GM19463 (cell line): ENCODE measurements around the gene DNAAF8.
"Not testable (repeated sequence)": the region's sequence is repeated elsewhere in the genome, so short reads cannot be mapped to it uniquely, and the experiment has no call there.

Experiments used
- ATAC-seq: cut with Tn5 transposase; IDR thresholded peaks from one replicate; pipeline ENCODE4 v1.9.1; 2021; ENCODE audit warnings: mild to moderate bottlenecking, moderate library complexity; ENCODE audit not compliant: unreplicated experiment

Gene DNAAF8

GRCh38 chr16:4778050-4778392, 43.7 kb downstream of the DNAAF8 start:
- no peak for ATAC-seq

GRCh38 chr16:4780235-4780634, 45.9 kb downstream of the DNAAF8 start:
- no peak for ATAC-seq

DNA sequence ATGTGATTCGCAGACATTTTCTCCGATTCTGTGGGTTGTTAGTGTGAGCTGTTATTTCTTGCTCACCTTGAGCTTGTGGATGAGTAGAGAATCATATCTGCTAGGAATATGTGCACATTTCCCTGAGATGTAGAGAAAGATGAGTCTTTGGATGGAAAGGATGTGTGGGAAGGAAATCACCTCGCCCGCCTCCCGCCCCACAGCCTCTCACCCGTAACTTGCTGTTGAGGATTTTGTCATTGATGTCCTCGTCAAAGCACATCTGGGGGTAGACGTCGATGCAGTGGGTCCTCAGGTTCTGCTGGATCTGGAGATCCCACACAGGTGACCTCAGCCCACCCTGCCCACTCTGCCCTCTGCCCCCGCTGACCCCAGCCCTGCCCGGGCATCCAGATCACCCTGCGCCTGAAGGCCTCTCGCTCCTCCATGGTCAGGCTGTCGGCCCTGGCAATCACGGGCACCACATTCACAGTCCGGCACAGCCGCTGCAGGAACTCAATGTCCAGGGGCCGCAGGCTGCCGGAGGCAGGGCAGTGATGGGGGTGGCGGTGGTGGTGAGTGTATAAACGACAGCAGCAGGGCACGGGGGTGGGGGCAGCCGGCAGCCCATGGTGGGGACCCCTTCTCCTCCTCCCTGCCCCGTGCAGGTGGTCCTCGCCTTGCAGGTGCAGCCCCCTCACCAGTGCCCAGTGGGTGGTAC, 49.1 kb downstream of the DNAAF8 start:
- ATAC-seq, result no peak

DNA sequence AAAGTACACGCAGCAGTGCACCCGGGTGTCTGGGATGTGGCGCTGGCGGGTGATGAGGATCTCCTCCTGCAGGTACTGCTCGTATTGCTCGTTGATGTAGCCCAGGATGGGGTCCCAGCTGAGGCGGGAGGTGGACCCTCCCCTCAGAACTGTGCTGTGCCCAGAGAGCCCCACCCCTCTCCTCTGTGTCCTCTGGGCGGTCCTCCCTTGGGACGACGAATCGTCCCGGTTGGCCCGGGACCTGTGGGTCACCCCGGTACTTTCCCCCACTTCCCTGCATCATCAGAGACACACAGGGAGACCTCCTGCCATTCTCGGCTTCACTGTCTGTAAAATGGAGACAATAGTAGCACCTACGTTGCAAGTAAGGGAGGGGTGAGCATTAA, 49.6 kb downstream of the DNAAF8 start:
- no peak for ATAC-seq

DNA sequence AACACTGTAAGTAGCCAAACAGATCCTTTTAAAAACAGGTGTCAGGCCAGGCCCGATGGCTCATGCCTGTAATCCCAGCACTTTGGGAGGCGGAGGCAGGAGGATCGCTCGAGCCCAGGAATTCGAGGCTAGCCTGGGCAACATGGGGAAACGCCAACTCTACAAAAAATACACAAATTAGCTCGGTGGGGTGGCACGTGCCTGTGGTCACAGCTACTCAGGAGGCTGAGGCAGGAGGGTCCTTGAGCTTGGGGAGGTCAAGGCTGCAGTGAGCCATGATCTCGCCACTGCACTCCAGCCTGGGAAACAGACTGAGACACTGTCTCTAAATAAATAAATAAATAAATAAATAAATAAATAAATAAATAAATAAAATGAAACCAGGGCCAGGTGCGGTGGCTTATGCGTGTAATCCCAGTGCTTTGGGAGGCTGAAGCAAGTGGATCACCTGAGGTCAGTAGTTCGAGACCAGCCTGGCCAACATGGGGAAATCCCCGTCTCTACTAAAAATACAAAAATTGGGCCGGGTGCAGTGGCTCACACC, 50.2 kb downstream of the DNAAF8 start:
- not testable (repeated sequence) for ATAC-seq

GRCh38 chr16:4785758-4786433, 51.6 kb downstream of the DNAAF8 start:
- no peak for ATAC-seq

DNA sequence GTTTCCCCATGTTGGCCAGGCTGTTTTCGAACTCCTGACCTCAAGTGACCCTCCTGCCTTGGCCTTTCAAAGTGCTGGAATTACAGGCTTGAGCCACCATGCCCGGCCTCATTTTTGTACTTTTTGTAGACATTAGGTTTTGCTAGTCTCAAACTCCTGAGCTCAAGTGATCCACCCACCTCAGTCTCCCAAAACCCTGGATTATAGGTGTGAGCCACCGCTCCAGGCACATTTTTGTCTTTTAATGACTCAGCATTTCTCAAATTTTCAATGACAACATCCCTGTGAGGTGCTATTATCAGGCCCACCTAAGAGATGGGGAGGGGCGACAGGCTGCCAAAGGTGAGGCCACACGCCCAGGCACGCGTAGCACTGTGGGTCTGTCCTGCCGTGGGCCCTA, 52.7 kb downstream of the DNAAF8 start:
- no peak for ATAC-seq

GRCh38 chr16:4787627-4788482, 53.5 kb downstream of the DNAAF8 start, which contains the start of gene SEPTIN12:
TSS of gene SEPTIN12 (minus strand) at chr16:4788345. CDS start at chr16:4787645, 700 bp downstream.
- ATAC-seq, result no peak

GRCh38 chr16:4788489-4788889, 54.2 kb downstream of the DNAAF8 start:
- no peak for ATAC-seq

DNA sequence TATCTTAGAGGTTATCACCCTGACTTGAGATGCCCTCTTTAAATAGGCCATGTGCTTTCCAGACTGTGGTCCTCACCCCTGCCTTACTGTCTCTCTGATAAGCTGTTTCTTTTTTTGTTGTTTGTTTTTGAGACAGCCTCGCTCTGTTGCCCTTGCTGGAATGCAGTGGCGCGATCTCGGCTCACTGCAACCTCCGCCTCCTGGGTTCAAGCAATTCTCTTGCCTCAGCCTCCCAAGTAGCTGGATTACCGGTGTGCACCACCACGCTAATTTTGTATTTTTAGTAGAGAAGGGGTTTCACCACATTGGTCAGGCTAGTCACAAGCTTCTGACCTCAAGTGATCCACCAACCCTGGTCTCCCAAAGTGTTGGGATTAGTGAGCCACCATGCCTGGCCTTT, 54.6 kb downstream of the DNAAF8 start:
- ATAC-seq, result no peak

DNA sequence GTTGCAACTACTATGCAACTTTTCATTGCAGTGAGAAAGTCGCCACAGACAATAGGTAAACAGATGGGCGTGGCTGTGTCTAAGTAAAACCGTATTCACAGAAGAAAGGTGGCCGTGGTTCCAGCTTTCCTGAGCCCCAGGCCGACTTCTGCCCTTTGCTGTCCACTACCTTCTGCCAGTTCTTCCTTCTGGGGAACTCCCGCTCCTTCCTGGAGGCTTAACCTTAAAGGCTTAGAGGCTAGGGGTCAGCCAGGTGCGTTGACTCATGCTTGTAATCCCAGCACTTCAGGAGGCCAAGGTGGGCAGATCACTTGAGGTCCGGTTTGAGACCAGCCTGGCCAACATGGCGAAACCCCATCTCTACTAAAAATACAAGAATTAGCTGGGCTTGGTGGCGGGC, 55.9 kb downstream of the DNAAF8 start:
- ATAC-seq, result no peak

DNA sequence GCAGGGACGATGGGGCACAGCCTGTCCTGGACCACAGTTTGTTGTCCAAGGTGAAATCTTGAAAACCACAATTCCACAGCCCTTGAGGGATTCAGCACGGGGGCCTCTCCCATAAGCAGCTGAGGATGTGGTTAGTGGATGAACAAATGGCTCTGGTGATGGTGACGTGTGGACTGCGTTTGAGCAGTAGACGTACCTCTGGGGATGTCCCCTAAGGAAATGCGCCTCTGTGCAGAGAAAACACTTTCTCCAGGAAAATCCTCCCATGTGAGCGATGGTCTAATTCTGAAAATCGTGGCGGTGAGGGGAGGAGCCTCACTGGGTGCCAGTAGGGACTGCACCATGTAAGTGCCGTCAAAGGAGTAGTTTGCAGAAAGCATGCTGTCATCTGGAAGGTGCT, 56.5 kb downstream of the DNAAF8 start:
- ATAC-seq, result no peak

DNA sequence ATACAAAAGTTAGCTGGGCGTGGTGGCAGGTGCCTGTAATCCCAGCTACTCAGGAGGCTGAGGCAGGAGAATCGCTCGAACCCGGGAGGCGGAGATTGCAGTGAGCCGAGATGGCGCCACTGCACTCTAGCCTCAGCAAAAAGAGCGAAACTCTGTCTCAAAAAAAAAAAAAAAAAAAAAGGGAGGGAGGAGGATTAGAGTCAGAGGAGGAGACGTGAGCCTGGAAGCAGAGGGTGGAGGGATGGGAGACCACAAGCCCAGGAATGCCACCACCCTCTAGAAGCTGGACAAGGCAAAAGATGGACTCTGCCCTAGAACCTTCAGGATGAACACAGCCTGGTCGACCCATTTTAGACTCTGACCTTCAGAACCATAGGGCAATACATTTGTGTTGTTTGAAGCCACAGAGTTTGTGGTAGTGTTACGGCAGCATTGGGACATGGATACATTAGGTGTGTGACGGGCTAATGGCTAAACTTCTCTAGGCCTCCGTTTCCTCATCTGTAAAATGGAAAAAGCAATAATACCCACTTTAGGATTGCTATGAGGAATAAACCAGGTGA, 58.7 kb downstream of the DNAAF8 start:
- ATAC-seq, result no peak

DNA sequence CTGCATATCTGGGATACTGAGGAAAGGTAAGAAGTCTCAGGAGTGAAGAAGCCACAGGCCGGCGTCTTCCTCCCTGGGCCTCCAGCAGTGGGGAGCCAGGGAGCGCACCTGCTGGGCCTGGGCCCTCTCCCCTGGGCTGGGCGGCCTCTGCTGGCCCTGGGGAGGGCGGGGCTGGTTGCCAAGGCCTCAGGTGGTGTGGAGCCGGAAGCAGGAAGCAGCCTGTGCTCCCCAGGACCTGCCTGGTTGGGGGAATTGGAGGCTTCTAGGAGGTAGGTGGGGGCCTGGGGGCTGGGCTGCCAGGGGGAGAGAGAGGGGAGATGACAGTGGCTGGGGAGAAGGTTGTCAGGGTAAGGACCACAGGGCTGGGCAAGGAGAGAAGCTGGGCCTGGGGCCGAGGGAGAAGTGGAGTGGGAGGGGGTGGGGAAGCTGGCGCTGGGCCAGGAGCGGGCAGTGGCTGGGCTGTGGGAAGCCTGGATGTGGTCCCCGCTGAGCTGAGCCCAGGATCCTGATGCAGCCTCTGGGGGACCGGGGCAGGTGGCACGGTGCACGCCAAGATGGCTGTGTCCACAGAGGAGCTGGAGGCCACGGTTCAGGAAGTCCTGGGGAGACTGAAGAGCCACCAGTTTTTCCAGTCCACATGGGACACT, 61.0 kb downstream of the DNAAF8 start, which contains the start of gene SMIM22:
SMIM22 (plus strand) TSS at position 189 of the 647 bp plus-strand sequence; CDS start at position 555, 366 bp downstream.
- no peak for ATAC-seq

DNA sequence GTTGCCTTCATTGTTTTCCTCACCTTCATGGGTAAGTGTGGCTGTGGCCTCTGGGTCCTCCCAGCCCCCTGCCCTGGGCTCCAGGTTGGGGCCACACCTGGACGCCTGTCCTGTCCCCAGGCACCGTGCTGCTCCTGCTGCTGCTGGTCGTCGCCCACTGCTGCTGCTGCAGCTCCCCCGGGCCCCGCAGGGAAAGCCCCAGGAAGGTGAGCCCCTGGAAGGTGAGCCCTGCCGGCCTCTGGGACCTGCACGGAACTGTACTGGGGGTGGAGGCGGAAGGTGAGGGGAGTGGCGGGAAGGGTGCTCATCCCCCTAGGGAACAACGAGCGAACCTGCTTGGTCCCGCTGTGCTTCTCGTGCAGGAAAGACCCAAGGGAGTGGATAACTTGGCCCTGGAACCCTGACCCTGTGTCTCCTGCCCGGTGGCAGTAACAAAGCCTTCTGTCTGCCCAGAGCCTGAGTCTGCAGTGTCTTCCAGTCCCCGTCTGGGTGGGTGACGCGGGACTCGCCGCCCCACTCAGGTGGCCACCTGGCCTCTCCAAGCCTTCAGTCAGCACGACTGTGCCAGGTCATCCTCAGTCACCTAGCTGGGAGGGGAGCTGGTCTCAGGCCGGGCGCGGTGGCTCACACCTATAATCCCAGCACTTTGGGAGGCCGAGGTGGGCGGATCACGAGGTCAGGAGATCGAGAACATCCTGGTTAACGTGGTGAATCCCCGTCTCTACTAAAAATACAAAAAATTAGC, 61.7 kb downstream of the DNAAF8 start:
- ATAC-seq, result no peak

GRCh38 chr16:4796982-4797804, 62.9 kb downstream of the DNAAF8 start:
- no peak for ATAC-seq

DNA sequence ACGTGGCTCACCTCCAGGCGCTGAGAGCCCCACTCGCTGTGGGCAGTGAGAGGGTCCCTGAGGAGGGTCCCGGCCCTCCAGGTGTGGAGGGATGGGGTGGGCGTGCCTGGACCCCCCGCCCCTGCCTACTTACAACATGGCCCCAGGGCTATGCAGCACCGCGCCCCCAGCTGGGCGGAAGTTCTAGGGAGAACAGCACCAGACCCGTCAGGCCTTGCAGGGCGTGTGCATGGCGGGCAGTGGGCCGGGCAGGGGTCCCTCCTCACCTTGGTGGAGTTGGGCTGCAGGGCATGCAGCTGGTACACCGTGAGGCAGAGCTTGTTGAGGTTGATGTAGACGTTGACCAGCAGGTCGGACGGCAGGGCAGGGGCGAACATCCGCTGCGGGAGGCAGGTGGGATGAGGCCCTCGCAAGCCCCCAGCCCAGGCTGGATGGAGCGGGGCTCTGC, 63.5 kb downstream of the DNAAF8 start:
- ATAC-seq, result no peak

GRCh38 chr16:4798456-4798855, 64.1 kb downstream of the DNAAF8 start:
- no peak for ATAC-seq
